Measurements from ENCODE around the gene PAF1.

DNA sequence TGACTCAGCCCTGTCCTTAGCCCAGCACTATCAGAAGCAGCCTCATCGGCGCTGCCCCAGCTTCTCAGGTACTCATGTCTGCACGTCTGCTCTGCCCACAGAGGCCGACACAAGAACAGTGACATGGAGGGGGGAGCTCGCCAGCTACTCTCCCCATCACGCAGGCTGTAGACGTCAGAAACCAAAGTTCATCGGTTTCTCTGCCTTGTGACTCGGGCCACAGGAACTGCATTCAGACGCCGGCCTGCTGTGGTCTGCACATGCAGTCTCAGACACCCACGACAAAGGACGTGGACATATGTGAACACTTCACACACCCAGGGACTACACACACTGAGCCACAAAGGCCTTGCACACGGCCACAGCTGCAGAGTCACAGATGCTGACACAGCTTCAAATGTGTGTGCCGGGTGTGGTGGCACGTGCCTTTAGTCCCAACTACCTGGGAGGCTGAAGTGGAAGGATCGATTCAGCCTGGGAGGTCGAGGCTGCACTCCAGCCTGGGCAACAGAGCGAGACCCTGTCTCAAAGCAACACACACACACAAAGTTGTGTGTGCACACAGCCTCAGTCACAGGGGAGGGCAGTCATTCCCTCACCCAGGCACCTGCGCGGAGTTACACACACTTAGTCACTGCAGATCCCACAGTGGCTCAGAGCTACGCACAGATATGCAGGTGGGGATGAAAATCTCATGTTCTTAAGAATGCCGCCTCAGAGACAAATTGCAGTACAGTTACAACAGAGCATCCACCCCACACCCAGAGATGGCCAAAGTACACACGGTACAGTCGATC, 10.8 kb upstream of the PAF1 start:
- TF ChIP-seq, protein P1, sequence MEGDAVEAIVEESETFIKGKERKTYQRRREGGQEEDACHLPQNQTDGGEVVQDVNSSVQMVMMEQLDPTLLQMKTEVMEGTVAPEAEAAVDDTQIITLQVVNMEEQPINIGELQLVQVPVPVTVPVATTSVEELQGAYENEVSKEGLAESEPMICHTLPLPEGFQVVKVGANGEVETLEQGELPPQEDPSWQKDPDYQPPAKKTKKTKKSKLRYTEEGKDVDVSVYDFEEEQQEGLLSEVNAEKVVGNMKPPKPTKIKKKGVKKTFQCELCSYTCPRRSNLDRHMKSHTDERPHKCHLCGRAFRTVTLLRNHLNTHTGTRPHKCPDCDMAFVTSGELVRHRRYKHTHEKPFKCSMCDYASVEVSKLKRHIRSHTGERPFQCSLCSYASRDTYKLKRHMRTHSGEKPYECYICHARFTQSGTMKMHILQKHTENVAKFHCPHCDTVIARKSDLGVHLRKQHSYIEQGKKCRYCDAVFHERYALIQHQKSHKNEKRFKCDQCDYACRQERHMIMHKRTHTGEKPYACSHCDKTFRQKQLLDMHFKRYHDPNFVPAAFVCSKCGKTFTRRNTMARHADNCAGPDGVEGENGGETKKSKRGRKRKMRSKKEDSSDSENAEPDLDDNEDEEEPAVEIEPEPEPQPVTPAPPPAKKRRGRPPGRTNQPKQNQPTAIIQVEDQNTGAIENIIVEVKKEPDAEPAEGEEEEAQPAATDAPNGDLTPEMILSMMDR (IDR thresholded peaks at IDR 0.05 in 4 of 5, conservative IDR thresholded peaks at IDR 0.05 in 1 of 5): no peak
- peak; percentile 2 to 18 for TF ChIP-seq POLR2A (IDR thresholded peaks at IDR 0.05)

Measured in gastrocnemius medialis (tissue), 4 donors.